Liver (tissue), 2 donors: ENCODE results near the gene PFKFB3.

Experiments
- TF ChIP-seq, protein P1 (sequence below): fragments of 150-350 bp; IDR thresholded peaks from 2 replicates; pipeline ENCODE4 v1.5.1; 2017; ENCODE audit warnings: improper control_type of control experiment, low read depth, low read length; ENCODE audit not compliant: missing input control
- TF ChIP-seq, protein P2 (sequence below): IDR thresholded peaks from 2 replicates; pipeline ENCODE4 v1.6.1; 2016; ENCODE audit warnings: antibody characterized with exemption
- donor health status: healthy.

GRCh38 chr10:6301488-6302075 lies 98.8 kb downstream of the PFKFB3 start:
- TF ChIP-seq, protein P1, sequence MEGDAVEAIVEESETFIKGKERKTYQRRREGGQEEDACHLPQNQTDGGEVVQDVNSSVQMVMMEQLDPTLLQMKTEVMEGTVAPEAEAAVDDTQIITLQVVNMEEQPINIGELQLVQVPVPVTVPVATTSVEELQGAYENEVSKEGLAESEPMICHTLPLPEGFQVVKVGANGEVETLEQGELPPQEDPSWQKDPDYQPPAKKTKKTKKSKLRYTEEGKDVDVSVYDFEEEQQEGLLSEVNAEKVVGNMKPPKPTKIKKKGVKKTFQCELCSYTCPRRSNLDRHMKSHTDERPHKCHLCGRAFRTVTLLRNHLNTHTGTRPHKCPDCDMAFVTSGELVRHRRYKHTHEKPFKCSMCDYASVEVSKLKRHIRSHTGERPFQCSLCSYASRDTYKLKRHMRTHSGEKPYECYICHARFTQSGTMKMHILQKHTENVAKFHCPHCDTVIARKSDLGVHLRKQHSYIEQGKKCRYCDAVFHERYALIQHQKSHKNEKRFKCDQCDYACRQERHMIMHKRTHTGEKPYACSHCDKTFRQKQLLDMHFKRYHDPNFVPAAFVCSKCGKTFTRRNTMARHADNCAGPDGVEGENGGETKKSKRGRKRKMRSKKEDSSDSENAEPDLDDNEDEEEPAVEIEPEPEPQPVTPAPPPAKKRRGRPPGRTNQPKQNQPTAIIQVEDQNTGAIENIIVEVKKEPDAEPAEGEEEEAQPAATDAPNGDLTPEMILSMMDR: no peak
- TF ChIP-seq, protein P2, sequence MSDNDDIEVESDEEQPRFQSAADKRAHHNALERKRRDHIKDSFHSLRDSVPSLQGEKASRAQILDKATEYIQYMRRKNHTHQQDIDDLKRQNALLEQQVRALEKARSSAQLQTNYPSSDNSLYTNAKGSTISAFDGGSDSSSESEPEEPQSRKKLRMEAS: no peak
